Endothelial cell of umbilical vein (primary cell): ENCODE results near the gene CD83. TPM values are rescaled to one million over a fixed set of nuclear protein-coding genes. Genes with fewer than 3 reads are reported as not detected.

Source experiments
- BruUV-seq: library from RNA; stranded (reverse); fragments of 400-500 nt; replicated peaks from 2 replicates; lab custom pipeline; 2021; lab: Mats Ljungman, UMichigan
- CTCF ChIA-PET: fragments of 300-600, 350-600 bp; sonication (Branson Sonifier 250); formaldehyde crosslinking; loops from one replicate; lab custom pipeline; 2021; ENCODE audit warnings: antibody characterized with exemption, inconsistent platforms; lab: Charles Lee
- POLR2A ChIA-PET: fragments of 300-600, 350-600 bp; sonication (Branson Sonifier 250); formaldehyde crosslinking; loops from one replicate; lab custom pipeline; 2021; ENCODE audit warnings: antibody characterized with exemption, inconsistent platforms; lab: Charles Lee
- DNase-seq: peaks from one replicate; pipeline ENCODE4 v3.0.0-alpha.2; 2011; ENCODE audit warnings: low read depth, low spot score
- FAIRE-seq: peaks from 2 replicates; lab custom pipeline; 2011; peaks lifted over from hg19 to GRCh38; lab: Jason Lieb, UNC
- H2AFZ ChIP-seq: 2 replicates; pipeline ENCODE4 v1.6.0; 2012; ENCODE audit warnings: low read depth, low read length, control low read depth, inconsistent platforms
- H3K27ac ChIP-seq: 2 replicates; pipeline ENCODE4 v1.5.1; 2011; ENCODE audit warnings: low read depth, mild to moderate bottlenecking, control low read depth, low read length, moderate library complexity; ENCODE audit not compliant: insufficient read depth
- H3K27me3 ChIP-seq, 2 experiments: 2 replicates each; pipeline versions ENCODE4 v1.6.0 to v1.6.1; 2011; ENCODE audit warnings: low read length in 2 of 2, mixed read lengths in 1 of 2; ENCODE audit not compliant: control insufficient read depth in 2 of 2, insufficient read depth in 2 of 2
- H3K36me3 ChIP-seq, 2 experiments: 2 replicates in 1 of 2; 3 replicates in 1 of 2; pipeline ENCODE4 v1.5.1; 2011; ENCODE audit warnings: low read length in 2 of 2, mild to moderate bottlenecking in 1 of 2, moderate library complexity in 1 of 2; ENCODE audit not compliant: control insufficient read depth in 2 of 2, insufficient read depth in 2 of 2; ENCODE audit errors: extremely low read depth in 1 of 2
- H3K4me1 ChIP-seq: 3 replicates; pipeline ENCODE4 v1.5.1; 2011; ENCODE audit warnings: mild to moderate bottlenecking, low read length; ENCODE audit not compliant: control insufficient read depth, insufficient read depth; ENCODE audit errors: extremely low read depth
- H3K4me2 ChIP-seq: 2 replicates; pipeline ENCODE4 v1.6.1; 2011; ENCODE audit warnings: low read length, control low read depth, mixed read lengths; ENCODE audit not compliant: insufficient read depth
- H3K4me3 ChIP-seq, 3 experiments: fragments of 200-600 bp in 1 of 3; sonication (generic), shearing (Covaris generic) in 1 of 3; replicated peaks in 1 of 3; 2 replicates each; pipeline ENCODE4 v1.5.1; 2011 to 2016; ENCODE audit warnings: control low read depth in 3 of 3, low read length in 3 of 3, mild to moderate bottlenecking in 2 of 3, inconsistent platforms in 1 of 3, low read depth in 1 of 3, moderate library complexity in 1 of 3; ENCODE audit not compliant: insufficient read depth in 1 of 3
- H3K79me2 ChIP-seq: 2 replicates; pipeline ENCODE4 v1.6.0; 2012; ENCODE audit warnings: low read length, inconsistent platforms; ENCODE audit not compliant: control insufficient read depth, insufficient read depth
- H3K9ac ChIP-seq: replicated peaks from 2 replicates; pipeline ENCODE3; 2011; ENCODE audit warnings: low read length, control low read depth; ENCODE audit not compliant: insufficient read depth; ENCODE audit errors: extremely low read depth
- H3K9me1 ChIP-seq: replicated peaks from 3 replicates; pipeline ENCODE4 v1.6.0; 2011; ENCODE audit warnings: mild to moderate bottlenecking, low read length; ENCODE audit not compliant: control insufficient read depth, insufficient read depth; ENCODE audit errors: extremely low read depth
- H3K9me3 ChIP-seq: replicated peaks from 2 replicates; pipeline ENCODE4 v1.5.1; 2012; ENCODE audit warnings: low read length, inconsistent platforms; ENCODE audit not compliant: control insufficient read depth, insufficient read depth
- H4K20me1 ChIP-seq: replicated peaks from 2 replicates; pipeline ENCODE3; 2011; ENCODE audit warnings: mild to moderate bottlenecking, low read length; ENCODE audit not compliant: control insufficient read depth, insufficient read depth; ENCODE audit errors: extremely low read depth
- CTCF ChIP-seq, 2 donors: IDR thresholded peaks; 1 replicate in 1 of 2; 2 replicates in 1 of 2; pipeline ENCODE4 v1.5.1; 2011; ENCODE audit warnings: low read length in 2 of 2, mild to moderate bottlenecking in 2 of 2, moderate library complexity in 2 of 2, control low read depth in 1 of 2, inconsistent platforms in 1 of 2, low read depth in 1 of 2; ENCODE audit not compliant: insufficient read depth in 1 of 2; ENCODE audit errors: extremely low read depth in 1 of 2
- EZH2 ChIP-seq: IDR thresholded peaks from 2 replicates; pipeline ENCODE4 v1.6.1; 2012; ENCODE audit warnings: borderline replicate concordance, low read depth, mild to moderate bottlenecking, moderate library complexity, low read length, inconsistent platforms; ENCODE audit not compliant: severe bottlenecking
- FOS ChIP-seq: IDR thresholded peaks from 2 replicates; pipeline ENCODE4 v1.6.1; 2011; ENCODE audit warnings: mild to moderate bottlenecking, low read length, moderate library complexity, borderline replicate concordance; ENCODE audit not compliant: insufficient read depth
- GATA2 ChIP-seq: IDR thresholded peaks from 2 replicates; pipeline ENCODE4 v1.7.0; 2011; ENCODE audit warnings: low read depth, mild to moderate bottlenecking, moderate library complexity, mixed read lengths, low read length; ENCODE audit not compliant: insufficient read length, insufficient read depth
- JUN ChIP-seq: IDR thresholded peaks from 2 replicates; pipeline ENCODE4 v1.6.1; 2011; ENCODE audit warnings: borderline replicate concordance, low read depth; ENCODE audit not compliant: insufficient read length, insufficient read depth
- MYC ChIP-seq: IDR thresholded peaks from one replicate; pipeline ENCODE4 v1.6.1; 2011; ENCODE audit warnings: mild to moderate bottlenecking, low read depth, low read length
- POLR2AphosphoS5 ChIP-seq: IDR thresholded peaks from 2 replicates; pipeline ENCODE4 v1.6.1; 2012; ENCODE audit warnings: low read depth, mild to moderate bottlenecking, control low read depth, low read length, moderate library complexity; ENCODE audit not compliant: insufficient read depth
- dilution Hi-C: fragments of 300-500 bp; cut with MboI; formaldehyde crosslinking; loops from one replicate; pipeline ENCODE4 v1.15.0; 2019; ENCODE audit warnings: low sequenced_read_pairs; ENCODE audit not compliant: extremely low pct_ligation_motif_present
- intact Hi-C: fragments of 100-400 bp; cut with micrococcal nuclease; formaldehyde crosslinking; loops from one replicate; pipeline ENCODE4 v1.10.0; 2022
- polyA plus RNA-seq, 4 experiments: library from polyadenylated mRNA; depleted of rRNA in 3 of 4; stranded (reverse) in 3 of 4; unstranded in 1 of 4; fragments of >200 nt; gene quantifications; 2 replicates each; pipeline versions ENCODE4 v1.2.1 to v1.2.3, GENCODE V29; 2011 to 2012; ENCODE audit warnings: missing spikeins in 1 of 4
- total RNA-seq: library from RNA; stranded (reverse); gene quantifications from 2 replicates; pipeline ENCODE4 v1.2.3, GENCODE V29; 2021

The CD83 gene
- total and polyA plus RNA-seq, 2 donors (not counting 3 experiments of a cell fraction or from before 2014, with no cell fraction given) = 0.40 to 0.46 TPM

- dilution Hi-C loops = no loop called here
- no peak overlapping the region for H2AFZ ChIP-seq
- no peaks in the 10 kb centered on the region for H3K79me2 ChIP-seq
- H4K20me1 ChIP-seq = no peaks in the 10 kb centered on the region
- H3K4me1 ChIP-seq = no peaks in the 10 kb centered on the region
- no peak overlapping the region for H3K9ac ChIP-seq
- H3K4me2 ChIP-seq = no peak overlapping the region
- no TSS peak for BruUV-seq
- no peak for TF ChIP-seq POLR2AphosphoS5
- TF ChIP-seq GATA2 = no peak
- TF ChIP-seq JUN = no peak
- TF ChIP-seq EZH2 = no peak
- TF ChIP-seq FOS = no peak
- TF ChIP-seq CTCF (IDR thresholded peaks at IDR 0.05; ENCODE audit: extremely low read depth in 1 of 2, insufficient read depth in 1 of 2, low read depth in 1 of 2, low read length in 2 of 2) = no peak
- TF ChIP-seq MYC = no peak
- no peaks in the 10 kb centered on the region for H3K27me3 ChIP-seq
- POLR2A ChIA-PET = no interaction called here
- H3K27ac ChIP-seq = no peak overlapping the region
- CTCF ChIA-PET = interaction anchor here (1.2 to 2.2 kb wide), 3 partner anchors 11 to 45 kb away, joined by 3 to 5 read pairs (median 4); no protein-coding TSS in a partner anchor
- no peaks in the 10 kb centered on the region for H3K9me1 ChIP-seq
- H3K36me3 ChIP-seq = no peaks in the 10 kb centered on the region
- intact Hi-C loops = no loop called here
- no peaks in the 10 kb centered on the region for H3K9me3 ChIP-seq
- no peak for FAIRE-seq
- no peak overlapping the region for H3K4me3 ChIP-seq
- DNase-seq = no peak
Observed at GRCh38 chr6:14082771-14083170, 34.8 kb upstream of the CD83 start.
